HG03159 (cell line): ENCODE results near the gene PARP3.

Source experiments
- ATAC-seq: cut with Tn5 transposase; IDR thresholded peaks from one replicate; pipeline ENCODE4 v1.9.1; 2021; ENCODE audit warnings: mild to moderate bottlenecking, moderate library complexity; ENCODE audit not compliant: unreplicated experiment

Gene PARP3

GRCh38 chr3:51933471-51934138 is 8.6 kb upstream of the PARP3 start:
- no peak for ATAC-seq

DNA sequence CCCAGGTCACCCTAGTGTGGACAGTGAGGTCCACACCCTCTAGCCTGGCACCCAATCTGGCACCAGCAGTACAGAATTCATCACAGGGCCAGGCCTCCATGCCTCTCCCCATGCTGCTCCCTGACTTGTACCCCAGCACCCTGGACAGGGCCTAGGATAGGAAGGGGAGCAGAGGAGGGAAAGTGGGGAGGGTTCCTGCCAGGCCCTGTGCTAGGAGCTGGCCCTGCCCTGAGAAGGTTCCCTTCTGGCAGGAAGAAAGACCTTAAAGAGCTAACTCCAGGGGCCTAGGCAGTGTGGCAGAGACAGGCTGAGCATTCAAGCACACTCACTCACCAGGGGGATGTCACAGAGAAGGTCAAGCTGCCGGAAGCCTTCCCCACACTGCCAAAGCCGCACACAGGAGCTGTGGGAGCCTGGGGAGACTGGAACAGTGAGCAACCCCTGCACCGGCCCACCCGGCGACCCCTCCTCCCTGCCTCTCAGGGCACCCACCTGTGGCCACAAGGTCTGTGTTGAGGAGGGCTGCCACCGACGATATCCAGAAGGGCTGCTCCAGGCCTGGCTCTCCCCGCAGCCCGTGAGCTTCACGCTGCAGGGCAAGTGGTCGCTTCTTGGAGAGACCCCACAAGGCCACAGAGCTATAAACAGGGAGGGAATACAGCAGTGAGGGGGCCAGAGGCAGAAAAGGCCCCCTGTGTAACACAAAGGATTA is 7.9 kb upstream of the PARP3 start:
- ATAC-seq, result no peak

DNA sequence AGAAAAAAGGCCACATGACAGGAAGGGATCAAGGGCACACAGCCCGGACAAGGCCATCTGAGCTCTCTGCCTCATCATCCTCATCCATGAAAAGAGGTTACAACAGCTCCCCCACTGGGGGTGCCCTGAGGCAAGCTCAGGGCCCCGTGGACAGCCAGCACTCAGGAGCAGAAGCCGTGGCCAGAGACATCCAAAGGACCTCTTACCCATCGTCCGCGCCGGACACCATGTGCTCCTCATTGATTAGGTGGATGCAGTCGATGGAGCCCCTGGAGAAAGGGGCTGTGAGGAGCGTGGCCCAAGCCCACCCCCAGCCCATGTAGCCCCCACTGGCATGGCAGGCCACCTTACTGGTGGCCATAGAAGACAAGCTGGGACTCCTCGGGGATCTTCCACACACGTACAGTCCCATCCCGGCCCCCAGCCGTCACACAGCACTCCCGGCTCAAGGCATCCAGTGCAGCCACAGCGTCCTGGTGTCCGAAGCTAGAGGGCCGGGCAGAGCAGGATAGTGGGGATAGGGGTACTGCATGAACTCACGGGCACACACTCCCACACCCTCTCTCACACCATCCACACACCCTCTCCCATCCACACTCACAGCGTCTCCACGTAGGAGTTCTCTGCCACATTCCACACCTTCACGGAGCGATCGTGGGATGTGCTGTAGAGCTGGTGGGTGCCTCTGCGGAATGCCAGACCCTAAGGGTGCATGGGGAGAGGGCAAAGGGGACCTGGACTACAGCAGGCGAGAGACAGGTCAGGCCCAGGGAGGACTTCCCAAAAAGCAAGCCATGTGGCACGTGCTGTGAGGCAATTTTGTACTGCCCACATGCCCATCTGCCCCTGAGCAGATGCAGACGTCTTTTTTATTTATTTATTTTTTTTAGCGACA is 6.9 kb upstream of the PARP3 start:
- ATAC-seq, result no peak

- ATAC-seq, result no peak
Measured at GRCh38 chr3:51935886-51936755, 6.0 kb upstream of the PARP3 start.

DNA sequence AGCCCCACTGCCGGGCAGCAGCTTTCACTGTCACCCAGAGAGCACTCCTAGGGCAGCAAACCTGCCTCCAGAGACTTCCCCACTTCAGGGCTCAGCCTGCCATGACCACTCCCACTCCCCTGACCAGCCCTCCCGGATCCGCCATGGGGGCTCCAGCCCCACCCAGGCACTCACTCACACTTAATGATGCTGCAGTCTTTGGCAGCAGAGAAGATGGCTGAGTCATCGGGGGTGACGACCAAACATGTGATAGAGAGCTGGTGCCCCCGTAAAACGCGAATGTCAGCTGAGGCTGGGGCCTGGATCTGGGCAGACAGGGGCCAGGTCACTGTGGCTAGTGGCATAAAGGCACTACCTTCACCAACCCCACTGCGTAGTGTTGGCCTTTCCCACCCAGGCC is 5.1 kb upstream of the PARP3 start:
- no peak for ATAC-seq

DNA sequence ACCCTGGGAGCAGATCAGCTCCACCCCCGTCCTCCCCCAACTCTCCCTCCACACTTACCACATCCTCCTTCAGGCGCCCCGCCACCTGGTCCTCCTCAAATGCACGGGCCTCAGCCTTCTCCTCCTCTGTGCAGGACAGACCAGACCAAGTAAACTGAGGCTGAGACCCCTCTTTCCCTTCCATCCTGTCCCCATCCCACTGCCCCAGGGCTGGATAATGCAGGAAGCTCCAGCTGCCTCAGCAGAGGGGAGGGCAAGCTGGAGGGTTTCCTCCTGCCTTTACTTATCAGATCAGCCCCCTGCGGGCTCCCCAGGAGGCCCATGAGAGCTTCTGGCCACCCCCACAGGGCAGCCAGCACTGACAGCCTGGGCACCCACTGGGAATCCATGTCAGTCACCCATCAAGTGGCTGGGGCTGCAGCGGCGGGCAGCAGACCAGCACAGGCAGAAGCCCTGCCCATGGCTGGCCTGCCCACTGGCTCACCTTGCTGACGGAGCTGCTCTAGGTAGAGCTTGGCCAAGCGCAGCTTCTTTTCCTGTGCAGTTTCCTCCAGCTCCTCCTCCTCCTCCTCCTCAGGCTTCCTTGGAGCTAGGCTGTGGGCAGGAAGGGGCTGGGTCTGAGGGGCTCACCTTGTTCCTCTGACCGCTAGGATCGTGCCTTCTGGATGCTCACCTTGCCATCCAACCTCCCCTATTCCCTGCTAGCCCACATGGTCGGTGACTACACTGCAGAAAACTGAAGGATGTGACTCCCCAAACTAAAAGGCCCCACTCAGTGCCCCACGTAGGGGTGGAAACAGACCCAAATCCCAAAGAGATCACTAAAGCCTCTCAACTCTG is 4.3 kb upstream of the PARP3 start:
- no peak for ATAC-seq

DNA sequence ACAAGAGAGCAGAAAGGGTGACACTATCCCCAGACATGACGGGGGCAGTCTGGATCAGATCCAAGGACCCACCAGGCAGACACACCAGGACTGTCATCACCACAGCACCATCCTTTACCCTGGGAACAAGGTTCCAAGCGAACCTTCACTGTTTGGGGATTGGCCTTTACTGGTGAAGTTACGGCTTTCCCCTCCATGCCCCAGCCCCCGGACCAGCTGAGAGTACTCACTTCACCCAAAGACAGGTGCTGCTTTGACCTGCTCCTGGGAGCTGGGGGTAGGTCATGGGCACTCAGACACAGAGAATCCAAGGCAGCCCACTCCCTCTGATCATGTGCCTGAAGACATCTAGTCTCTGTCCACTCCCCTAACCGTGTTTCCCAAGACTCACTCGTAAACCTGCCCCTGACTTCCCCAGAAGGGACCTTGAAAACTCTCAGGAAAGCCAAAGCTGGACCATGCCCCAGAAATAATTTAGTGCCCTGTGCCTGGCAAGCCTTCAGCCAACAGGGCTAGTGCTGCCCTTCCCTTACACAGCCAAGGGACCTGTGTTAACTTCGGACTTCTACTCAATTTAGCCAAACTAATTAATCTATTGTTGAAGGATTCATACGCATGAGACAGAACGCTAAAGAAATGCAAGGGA is 3.3 kb upstream of the PARP3 start:
- ATAC-seq, result no peak

DNA sequence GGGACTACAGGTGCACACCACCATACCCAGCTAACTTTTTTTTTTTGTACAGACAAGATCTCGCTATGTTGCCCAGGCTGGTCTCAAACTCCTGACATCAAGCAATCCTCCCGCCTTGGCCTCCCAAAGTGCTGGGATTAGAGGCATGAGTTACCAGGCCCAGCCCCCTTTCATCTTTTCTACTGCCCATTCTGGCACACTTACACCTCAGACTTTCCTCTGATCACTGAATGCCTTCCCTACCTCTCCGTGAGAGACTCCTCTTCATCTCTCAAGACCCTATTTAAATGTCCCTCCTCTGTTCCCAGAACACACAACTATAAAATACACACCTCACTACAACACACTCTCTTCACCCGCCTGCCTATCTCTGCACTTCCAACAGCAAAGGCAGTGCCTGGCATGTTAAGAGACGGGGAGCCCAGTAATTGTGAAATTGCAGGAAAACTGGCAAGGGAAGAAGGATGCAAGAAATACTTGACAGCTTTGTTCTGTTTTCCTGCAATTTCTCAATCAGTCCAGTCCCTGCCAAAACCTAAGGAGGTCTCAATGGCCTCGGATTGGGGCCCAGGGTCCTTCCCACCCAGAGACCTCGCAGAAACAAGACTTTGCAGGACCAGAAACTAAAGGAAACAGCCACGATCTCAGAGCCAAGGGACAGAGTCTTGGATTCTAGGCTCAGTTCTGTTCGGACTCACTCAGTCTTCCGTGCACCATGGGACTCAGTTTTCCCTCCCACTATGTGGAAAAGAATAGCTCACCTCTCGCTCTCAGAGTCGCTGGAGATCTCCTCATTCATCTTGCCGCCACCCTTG is 1.3 kb upstream of the PARP3 start:
- ATAC-seq, result no peak

DNA sequence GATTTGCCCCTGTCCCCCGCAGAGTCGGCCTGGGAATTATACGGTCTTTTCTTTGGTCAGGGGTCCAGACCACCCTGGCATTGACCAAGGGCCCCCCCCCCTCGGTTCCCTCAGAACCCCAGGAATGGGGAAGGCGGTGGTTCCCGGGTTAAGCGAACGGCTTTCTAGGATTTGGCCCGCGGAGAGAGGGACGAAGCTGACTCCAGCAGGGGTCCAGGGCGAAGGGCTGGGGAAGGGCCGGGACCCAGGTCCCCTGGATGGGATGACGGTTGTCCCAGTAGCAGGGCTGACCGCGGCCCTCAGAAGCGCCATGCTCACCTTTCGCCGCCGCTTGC is 733 bp upstream of the PARP3 start:
- ATAC-seq, result no peak

DNA sequence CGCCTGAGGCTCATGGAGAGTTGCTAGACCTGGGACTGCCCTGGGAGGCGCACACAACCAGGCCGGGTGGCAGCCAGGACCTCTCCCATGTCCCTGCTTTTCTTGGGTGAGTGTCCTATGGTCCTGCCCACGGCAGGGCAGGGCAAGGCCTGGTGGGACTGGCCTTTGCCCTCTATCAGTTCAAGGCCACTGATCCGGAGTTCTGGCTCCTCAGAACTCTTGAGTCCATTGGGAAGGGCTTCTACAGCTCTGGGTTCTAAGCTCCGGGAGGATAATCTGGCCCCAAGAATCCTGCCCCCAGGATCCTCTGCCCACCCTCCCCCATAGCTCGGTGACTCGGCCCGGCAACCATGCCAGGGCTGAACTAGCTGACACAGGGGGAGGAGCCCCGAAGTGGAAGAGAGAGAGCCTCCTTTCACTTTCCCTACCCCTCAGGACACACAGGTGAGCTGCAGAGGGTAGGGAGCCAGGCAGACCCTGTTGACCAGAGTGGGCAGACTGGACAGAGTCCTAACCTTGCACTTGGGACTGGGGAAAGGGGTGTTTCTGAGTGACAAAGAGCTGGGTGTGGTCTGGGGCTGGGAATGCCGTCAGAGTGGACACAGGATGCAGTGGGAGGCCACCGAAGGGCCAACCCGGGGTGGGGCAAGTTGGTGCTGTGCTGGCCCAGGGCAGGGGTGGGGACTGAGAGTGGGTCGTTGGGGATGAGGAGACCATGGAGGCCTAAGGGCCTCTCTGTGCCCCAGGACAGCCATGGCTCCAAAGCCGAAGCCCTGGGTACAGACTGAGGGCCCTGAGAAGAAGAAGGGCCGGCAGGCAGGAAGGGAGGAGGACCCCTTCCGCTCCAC is 664 bp downstream of the PARP3 start:
- no peak for ATAC-seq

GRCh38 chr3:51943451-51944391 is 1.6 kb downstream of the PARP3 start:
- ATAC-seq, result no peak

DNA sequence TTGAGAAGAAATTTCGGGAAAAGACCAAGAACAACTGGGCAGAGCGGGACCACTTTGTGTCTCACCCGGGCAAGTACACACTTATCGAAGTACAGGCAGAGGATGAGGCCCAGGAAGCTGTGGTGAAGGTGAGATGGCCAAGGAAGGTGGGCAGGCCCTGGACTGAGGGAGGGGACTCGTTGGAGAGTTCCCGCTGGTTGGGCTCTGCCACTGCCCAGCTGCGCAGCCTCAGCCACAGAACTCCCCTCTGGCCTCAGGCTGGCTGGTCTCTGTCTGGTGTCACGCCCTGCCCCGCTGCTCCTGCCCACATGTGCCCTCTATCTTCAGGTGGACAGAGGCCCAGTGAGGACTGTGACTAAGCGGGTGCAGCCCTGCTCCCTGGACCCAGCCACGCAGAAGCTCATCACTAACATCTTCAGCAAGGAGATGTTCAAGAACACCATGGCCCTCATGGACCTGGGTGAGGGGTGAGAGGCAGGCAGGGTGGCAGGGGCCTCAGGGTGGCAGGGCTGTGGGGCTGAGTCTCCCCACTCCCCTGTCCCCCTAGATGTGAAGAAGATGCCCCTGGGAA is 2.4 kb downstream of the PARP3 start:
- no peak for ATAC-seq

GRCh38 chr3:51945031-51945840 is 3.1 kb downstream of the PARP3 start:
- no peak for ATAC-seq

DNA sequence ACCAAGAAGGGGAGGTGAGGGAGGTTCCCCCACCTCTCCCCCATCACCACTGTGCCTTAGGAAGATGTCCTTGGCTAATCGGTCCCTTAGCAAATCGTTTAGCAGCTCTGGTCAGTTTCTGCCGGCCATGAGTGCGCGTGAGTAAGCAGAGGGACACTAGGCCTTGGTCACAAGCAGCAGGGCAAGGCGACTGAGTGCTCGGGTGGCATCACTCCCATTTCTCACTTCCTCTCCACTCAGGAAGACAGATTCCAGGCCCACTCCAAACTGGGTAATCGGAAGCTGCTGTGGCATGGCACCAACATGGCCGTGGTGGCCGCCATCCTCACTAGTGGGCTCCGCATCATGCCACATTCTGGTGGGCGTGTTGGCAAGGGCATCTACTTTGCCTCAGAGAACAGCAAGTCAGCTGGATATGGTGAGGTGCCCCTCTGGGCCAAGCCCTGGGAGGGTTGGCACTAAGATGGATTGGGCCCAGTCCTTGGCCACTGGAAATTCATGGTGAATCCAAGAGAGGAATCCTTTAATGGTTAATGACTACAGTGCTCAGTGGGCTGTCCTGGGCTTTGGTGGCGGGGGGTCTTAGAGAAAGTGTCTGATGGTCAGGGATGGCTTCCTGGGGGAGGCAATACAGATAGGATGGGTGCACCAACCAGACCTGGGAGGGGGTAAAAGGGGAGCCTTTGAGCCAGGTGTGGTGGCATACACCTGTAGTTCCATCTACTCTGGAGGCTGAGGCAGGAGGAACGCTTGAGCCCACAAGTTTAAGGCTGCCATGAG is 4.0 kb downstream of the PARP3 start:
- ATAC-seq, result no peak

- ATAC-seq, result no peak
Measured at GRCh38 chr3:51946796-51947195, 4.6 kb downstream of the PARP3 start.
